GM19099 (cell line): ENCODE data around the gene GBP6.

Experiments used
- POLR2A ChIP-seq: IDR thresholded peaks from 3 replicates; pipeline ENCODE4 v1.6.1; 2011; ENCODE audit warnings: low read depth; ENCODE audit not compliant: insufficient read length; ENCODE audit errors: extremely low read depth

GBP6 gene

DNA sequence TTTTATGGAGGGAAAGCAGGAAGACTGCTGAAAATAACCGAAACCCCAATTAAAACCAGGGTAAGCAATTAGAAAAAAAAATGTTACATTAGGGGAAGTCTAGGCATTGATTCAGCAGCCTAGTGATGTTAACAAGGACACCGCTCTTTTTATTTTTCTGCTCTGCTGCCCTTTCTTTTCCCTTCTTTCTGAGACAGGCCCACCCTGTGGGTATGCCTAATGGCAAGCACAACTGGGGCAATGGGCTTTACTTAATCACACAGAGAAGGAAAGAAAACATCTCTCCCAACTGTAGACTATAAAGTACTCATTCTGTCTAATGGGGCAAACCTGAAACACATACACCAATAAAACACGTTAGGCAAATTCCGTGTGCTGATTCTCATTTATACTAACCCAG, 69.6 kb downstream of the GBP6 start:
- no peak for TF ChIP-seq POLR2A
